ENCODE results near the gene ADAT3.

DNA sequence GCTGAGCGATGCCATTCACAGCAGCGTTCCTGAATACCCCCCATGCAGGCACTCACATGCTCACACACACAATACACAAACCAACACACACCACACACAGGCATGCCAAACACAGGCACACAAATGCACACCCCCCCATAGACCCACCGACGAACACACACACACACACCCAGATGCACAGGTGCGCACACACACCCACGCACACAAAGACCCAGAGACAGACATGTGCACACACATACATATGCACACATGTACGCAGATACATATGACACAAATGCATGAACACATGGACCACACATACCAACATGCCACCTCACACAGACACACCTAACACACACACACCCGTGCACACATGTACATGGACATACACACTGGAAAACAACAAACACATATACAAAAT, 28.7 kb downstream of the ADAT3 start:
- TF ChIP-seq, protein P1, sequence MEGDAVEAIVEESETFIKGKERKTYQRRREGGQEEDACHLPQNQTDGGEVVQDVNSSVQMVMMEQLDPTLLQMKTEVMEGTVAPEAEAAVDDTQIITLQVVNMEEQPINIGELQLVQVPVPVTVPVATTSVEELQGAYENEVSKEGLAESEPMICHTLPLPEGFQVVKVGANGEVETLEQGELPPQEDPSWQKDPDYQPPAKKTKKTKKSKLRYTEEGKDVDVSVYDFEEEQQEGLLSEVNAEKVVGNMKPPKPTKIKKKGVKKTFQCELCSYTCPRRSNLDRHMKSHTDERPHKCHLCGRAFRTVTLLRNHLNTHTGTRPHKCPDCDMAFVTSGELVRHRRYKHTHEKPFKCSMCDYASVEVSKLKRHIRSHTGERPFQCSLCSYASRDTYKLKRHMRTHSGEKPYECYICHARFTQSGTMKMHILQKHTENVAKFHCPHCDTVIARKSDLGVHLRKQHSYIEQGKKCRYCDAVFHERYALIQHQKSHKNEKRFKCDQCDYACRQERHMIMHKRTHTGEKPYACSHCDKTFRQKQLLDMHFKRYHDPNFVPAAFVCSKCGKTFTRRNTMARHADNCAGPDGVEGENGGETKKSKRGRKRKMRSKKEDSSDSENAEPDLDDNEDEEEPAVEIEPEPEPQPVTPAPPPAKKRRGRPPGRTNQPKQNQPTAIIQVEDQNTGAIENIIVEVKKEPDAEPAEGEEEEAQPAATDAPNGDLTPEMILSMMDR (IDR thresholded peaks at IDR 0.05), result no peak
- TF ChIP-seq EZH2 (IDR thresholded peaks at IDR 0.05; ENCODE audit: borderline replicate concordance, insufficient read depth, low read depth, low read length, poor library complexity, severe bottlenecking), result no peak
